ENCODE data around the gene ANO8. TPM values are rescaled to one million over a fixed set of nuclear protein-coding genes. Genes with fewer than 3 reads are reported as not detected.

Gene ANO8
- total and polyA plus RNA-seq, 2 of the 13 experiments (the other 11 are each of a cell fraction or from before 2014, with no cell fraction given) = 1.8 to 3.5 TPM

- TF ChIP-seq, protein P1, sequence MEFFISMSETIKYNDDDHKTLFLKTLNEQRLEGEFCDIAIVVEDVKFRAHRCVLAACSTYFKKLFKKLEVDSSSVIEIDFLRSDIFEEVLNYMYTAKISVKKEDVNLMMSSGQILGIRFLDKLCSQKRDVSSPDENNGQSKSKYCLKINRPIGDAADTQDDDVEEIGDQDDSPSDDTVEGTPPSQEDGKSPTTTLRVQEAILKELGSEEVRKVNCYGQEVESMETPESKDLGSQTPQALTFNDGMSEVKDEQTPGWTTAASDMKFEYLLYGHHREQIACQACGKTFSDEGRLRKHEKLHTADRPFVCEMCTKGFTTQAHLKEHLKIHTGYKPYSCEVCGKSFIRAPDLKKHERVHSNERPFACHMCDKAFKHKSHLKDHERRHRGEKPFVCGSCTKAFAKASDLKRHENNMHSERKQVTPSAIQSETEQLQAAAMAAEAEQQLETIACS (CRISPR knock-in tag; IDR thresholded peaks at IDR 0.05) = no peak
- TF ChIP-seq IKZF4 (CRISPR knock-in tag; IDR thresholded peaks at IDR 0.05; ENCODE audit: borderline replicate concordance, low read depth, not compliant biosample characterization) (no peak), YEATS2 (CRISPR knock-in tag; IDR thresholded peaks at IDR 0.05; ENCODE audit: borderline replicate concordance) (peak; percentile 71; the same call in 1 of the 2 replicates), SKI (IDR thresholded peaks at IDR 0.05; ENCODE audit: partially characterized antibody) (peak; percentile 78), RFXANK (CRISPR knock-in tag; IDR thresholded peaks at IDR 0.05) (0 out of 2 replicates have a peak, but pooled peaks have one; percentile 68), ZBTB25 (CRISPR knock-in tag; IDR thresholded peaks at IDR 0.05) (peak; percentile 62), ZNF674 (CRISPR knock-in tag; IDR thresholded peaks at IDR 0.05; ENCODE audit: low read depth) (no peak), SRSF1 (optimal IDR thresholded peaks at IDR 0.05; ENCODE audit: low read depth, low read length) (no peak), ZNF777 (CRISPR knock-in tag; IDR thresholded peaks at IDR 0.05) (peak; percentile 25; the same call in 1 of the 2 replicates), TBX2 (CRISPR knock-in tag; IDR thresholded peaks at IDR 0.05; ENCODE audit: borderline replicate concordance) (peak; percentile 28; the same call in 1 of the 2 replicates), TFDP1 (CRISPR knock-in tag; IDR thresholded peaks at IDR 0.05; ENCODE audit: borderline replicate concordance) (peak; percentile 72; the same call in 1 of the 2 replicates), HMG20B (CRISPR knock-in tag; conservative IDR thresholded peaks at IDR 0.05) (no peak), ZNF652 (CRISPR knock-in tag; IDR thresholded peaks at IDR 0.05; ENCODE audit: borderline replicate concordance, low read depth) (0 out of 2 replicates have a peak, but pooled peaks have one; percentile 18), ZNF556 (CRISPR knock-in tag; IDR thresholded peaks at IDR 0.05; ENCODE audit: borderline replicate concordance) (no peak; the same call in 1 of the 2 replicates), STAT6 (CRISPR knock-in tag; IDR thresholded peaks at IDR 0.05; ENCODE audit: borderline replicate concordance) (no peak), CHD4 (IDR thresholded peaks at IDR 0.05; ENCODE audit: borderline replicate concordance, low read length) (no peak), RAD21 (CRISPR knock-in tag; IDR thresholded peaks at IDR 0.05) (peak; percentile 89), PAX8 (CRISPR knock-in tag; IDR thresholded peaks at IDR 0.05; ENCODE audit: borderline replicate concordance) (no peak), REPIN1 (CRISPR knock-in tag; IDR thresholded peaks at IDR 0.05; ENCODE audit: borderline replicate concordance, low read depth) (peak; percentile 91), PHF8 (CRISPR knock-in tag; IDR thresholded peaks at IDR 0.05) (peak; percentile 82), RXRB (CRISPR knock-in tag; IDR thresholded peaks at IDR 0.05; ENCODE audit: borderline replicate concordance) (no peak; the same call in 1 of the 2 replicates)
- TF ChIP-seq, protein P2, sequence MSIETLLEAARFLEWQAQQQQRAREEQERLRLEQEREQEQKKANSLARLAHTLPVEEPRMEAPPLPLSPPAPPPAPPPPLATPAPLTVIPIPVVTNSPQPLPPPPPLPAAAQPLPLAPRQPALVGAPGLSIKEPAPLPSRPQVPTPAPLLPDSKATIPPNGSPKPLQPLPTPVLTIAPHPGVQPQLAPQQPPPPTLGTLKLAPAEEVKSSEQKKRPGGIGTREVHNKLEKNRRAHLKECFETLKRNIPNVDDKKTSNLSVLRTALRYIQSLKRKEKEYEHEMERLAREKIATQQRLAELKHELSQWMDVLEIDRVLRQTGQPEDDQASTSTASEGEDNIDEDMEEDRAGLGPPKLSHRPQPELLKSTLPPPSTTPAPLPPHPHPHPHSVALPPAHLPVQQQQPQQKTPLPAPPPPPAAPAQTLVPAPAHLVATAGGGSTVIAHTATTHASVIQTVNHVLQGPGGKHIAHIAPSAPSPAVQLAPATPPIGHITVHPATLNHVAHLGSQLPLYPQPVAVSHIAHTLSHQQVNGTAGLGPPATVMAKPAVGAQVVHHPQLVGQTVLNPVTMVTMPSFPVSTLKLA (IDR thresholded peaks at IDR 0.05) = peak; percentile 50
Observed at GRCh38 chr19:17305517-17306284, 29.0 kb downstream of the ANO8 start, which contains the start of gene MRPL34 (continued).
